H1 (cell line): Measurements from ENCODE around the gene DDX19B. TPM values are rescaled to one million over a fixed set of nuclear protein-coding genes. Genes with fewer than 3 reads are reported as not detected.

Experiments used
- BACH1 ChIP-seq: IDR thresholded peaks from 2 replicates; pipeline ENCODE4 v1.6.1; 2012; ENCODE audit warnings: low read length, improper control_type of control experiment
- CHD1 ChIP-seq: IDR thresholded peaks from 2 replicates; pipeline ENCODE4 v1.6.1; 2012; ENCODE audit warnings: low read depth, low read length, improper control_type of control experiment
- GABPA ChIP-seq: IDR thresholded peaks from 2 replicates; pipeline ENCODE4 v1.6.1; 2011; ENCODE audit warnings: mild to moderate bottlenecking, low read length, moderate library complexity, borderline replicate concordance; ENCODE audit not compliant: insufficient read depth
- HDAC6 ChIP-seq: IDR thresholded peaks from one replicate; pipeline ENCODE4 v1.7.1; 2012; ENCODE audit warnings: low read depth, mild to moderate bottlenecking, inconsistent platforms, low read length, moderate library complexity
- PHF8 ChIP-seq: fragments of 200-600 bp; sonication (generic); conservative IDR thresholded peaks from 2 replicates; pipeline ENCODE4 v1.7.1; 2012; ENCODE audit warnings: low read depth, mild to moderate bottlenecking, inconsistent platforms, low read length, moderate library complexity
- POLR2A ChIP-seq, 2 experiments: IDR thresholded peaks; 1 replicate in 1 of 2; 2 replicates in 1 of 2; pipeline ENCODE4 v1.6.1; 2011; ENCODE audit warnings: low read depth in 2 of 2, low read length in 2 of 2, mild to moderate bottlenecking in 2 of 2; ENCODE audit errors: control extremely low read depth in 1 of 2
- POLR2AphosphoS5 ChIP-seq: IDR thresholded peaks from 2 replicates; pipeline ENCODE4 v1.6.1; 2011; ENCODE audit warnings: low read depth, low read length
- RAD21 ChIP-seq, 2 experiments: IDR thresholded peaks in 1 of 2; conservative IDR thresholded peaks in 1 of 2; 2 replicates each; pipeline ENCODE4 v1.6.1; 2011; ENCODE audit warnings: low read depth in 2 of 2, low read length in 2 of 2, improper control_type of control experiment in 1 of 2, inconsistent platforms in 1 of 2, mild to moderate bottlenecking in 1 of 2, moderate library complexity in 1 of 2
- polyA plus RNA-seq, 7 experiments: library from polyadenylated mRNA; depleted of rRNA in 3 of 7; stranded (reverse) in 5 of 7; unstranded in 2 of 7; fragments of >200 nt in 5 of 7; fragments of 200-250 nt in 2 of 7; gene quantifications; 1 replicate in 5 of 7; 2 replicates in 1 of 7; 4 replicates in 1 of 7; pipeline versions ENCODE4 v1.2.1 to v1.2.3, GENCODE V29; 2011 to 2013; ENCODE audit warnings: missing spikeins in 2 of 7, mixed read lengths in 2 of 7
- total RNA-seq: library from RNA; stranded (reverse); fragmentation: NEBNext Ultra II Directional; extraction: Animal tissue kit (Norgen Biotek cat#: 25700); gene quantifications from 2 replicates; pipeline ENCODE4 v1.2.1, GENCODE V29; 2021
- TF ChIP-seq, protein P1 (sequence below), 3 experiments: IDR thresholded peaks; 1 replicate in 2 of 3; 2 replicates in 1 of 3; pipeline versions ENCODE4 v1.5.1 to v1.6.1; 2011; ENCODE audit warnings: low read length in 3 of 3, mild to moderate bottlenecking in 3 of 3, inconsistent platforms in 2 of 3, low read depth in 1 of 3, moderate library complexity in 1 of 3; ENCODE audit not compliant: insufficient read depth in 1 of 3; ENCODE audit errors: control extremely low read depth in 1 of 3

DDX19B gene
- total and polyA plus RNA-seq, 2 of the 8 experiments (the other 6 are each of a cell fraction or from before 2014, with no cell fraction given): 40.5 to 42.7 TPM

DNA sequence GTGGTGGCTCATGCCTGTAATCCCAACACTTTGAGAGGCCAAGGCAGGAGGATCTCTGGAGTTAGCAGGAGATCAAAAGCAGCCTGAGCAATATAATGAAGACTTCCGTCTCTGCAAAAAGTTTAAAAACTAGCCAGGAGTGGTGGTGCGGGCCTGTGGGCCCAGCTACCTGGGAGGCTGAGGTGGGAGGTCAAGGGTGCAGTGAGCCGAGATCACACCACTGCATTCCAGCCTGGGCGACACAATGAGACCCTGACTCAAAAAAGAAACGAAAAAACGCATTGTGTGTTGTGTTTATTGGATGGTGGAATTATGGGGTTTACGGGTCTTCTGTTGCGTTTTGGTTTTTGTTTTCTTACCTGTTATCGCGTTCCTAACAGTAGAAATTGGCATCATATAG, 46.9 kb downstream of the DDX19B start (continued):
- TF ChIP-seq, protein P1, sequence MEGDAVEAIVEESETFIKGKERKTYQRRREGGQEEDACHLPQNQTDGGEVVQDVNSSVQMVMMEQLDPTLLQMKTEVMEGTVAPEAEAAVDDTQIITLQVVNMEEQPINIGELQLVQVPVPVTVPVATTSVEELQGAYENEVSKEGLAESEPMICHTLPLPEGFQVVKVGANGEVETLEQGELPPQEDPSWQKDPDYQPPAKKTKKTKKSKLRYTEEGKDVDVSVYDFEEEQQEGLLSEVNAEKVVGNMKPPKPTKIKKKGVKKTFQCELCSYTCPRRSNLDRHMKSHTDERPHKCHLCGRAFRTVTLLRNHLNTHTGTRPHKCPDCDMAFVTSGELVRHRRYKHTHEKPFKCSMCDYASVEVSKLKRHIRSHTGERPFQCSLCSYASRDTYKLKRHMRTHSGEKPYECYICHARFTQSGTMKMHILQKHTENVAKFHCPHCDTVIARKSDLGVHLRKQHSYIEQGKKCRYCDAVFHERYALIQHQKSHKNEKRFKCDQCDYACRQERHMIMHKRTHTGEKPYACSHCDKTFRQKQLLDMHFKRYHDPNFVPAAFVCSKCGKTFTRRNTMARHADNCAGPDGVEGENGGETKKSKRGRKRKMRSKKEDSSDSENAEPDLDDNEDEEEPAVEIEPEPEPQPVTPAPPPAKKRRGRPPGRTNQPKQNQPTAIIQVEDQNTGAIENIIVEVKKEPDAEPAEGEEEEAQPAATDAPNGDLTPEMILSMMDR (IDR thresholded peaks at IDR 0.05; ENCODE audit: control extremely low read depth in 1 of 3, insufficient read depth in 1 of 3, low read depth in 1 of 3, low read length in 3 of 3): no peak
- no peak for TF ChIP-seq RAD21 (IDR thresholded peaks at IDR 0.05 in 1 of 2, conservative IDR thresholded peaks at IDR 0.05 in 1 of 2; ENCODE audit: low read depth in 2 of 2, low read length in 2 of 2)
- no peak for TF ChIP-seq GABPA
- TF ChIP-seq CHD1: no peak
- TF ChIP-seq PHF8: no peak
- no peak for TF ChIP-seq BACH1
- no peak for TF ChIP-seq POLR2AphosphoS5
- no peak for TF ChIP-seq POLR2A (IDR thresholded peaks at IDR 0.05; ENCODE audit: control extremely low read depth in 1 of 2, low read depth in 2 of 2, low read length in 2 of 2)
- TF ChIP-seq HDAC6: no peak
